HL-60 (cell line): ENCODE measurements around the gene LIMK1.

Experiments
- DNase-seq, 2 experiments: peaks; one replicate each; pipeline ENCODE4 v3.0.0-alpha.2; 2010 to 2020; ENCODE audit warnings: low read depth in 1 of 2, low spot score in 1 of 2
- H3K27ac ChIP-seq: fragments of 250-450 bp; sonication (Bioruptor Pico); replicated peaks from 2 replicates; pipeline ENCODE4 v1.5.1; 2020; ENCODE audit warnings: mild to moderate bottlenecking, moderate library complexity
- H3K27me3 ChIP-seq: fragments of 250-450 bp; sonication (Bioruptor Pico); 2 replicates; pipeline ENCODE4 v1.5.1; 2021; ENCODE audit warnings: mild to moderate bottlenecking, moderate library complexity; ENCODE audit not compliant: insufficient read depth, poor library complexity, severe bottlenecking
- H3K4me3 ChIP-seq: replicated peaks from 2 replicates; pipeline ENCODE4 v1.5.1; 2011; ENCODE audit warnings: mild to moderate bottlenecking, control low read depth, low read length; ENCODE audit not compliant: insufficient read depth
- GABPA ChIP-seq: IDR thresholded peaks from 2 replicates; pipeline ENCODE4 v1.6.1; 2012; ENCODE audit warnings: low read depth
- POLR2AphosphoS5 ChIP-seq: IDR thresholded peaks from 2 replicates; pipeline ENCODE4 v1.6.1; 2012; ENCODE audit warnings: low read depth
- SPI1 ChIP-seq: IDR thresholded peaks from 2 replicates; pipeline ENCODE4 v1.6.1; 2012; ENCODE audit warnings: low read depth, mild to moderate bottlenecking, borderline replicate concordance
- TF ChIP-seq, protein P1 (sequence below): IDR thresholded peaks from 2 replicates; pipeline ENCODE4 v1.6.1; 2012; ENCODE audit warnings: low read depth; ENCODE audit not compliant: insufficient replicate concordance
- TF ChIP-seq, protein P2 (sequence below): IDR thresholded peaks from one replicate; pipeline ENCODE4 v1.5.1; 2011; ENCODE audit warnings: low read length, control low read depth, inconsistent platforms; ENCODE audit not compliant: insufficient read depth

The LIMK1 gene

DNA sequence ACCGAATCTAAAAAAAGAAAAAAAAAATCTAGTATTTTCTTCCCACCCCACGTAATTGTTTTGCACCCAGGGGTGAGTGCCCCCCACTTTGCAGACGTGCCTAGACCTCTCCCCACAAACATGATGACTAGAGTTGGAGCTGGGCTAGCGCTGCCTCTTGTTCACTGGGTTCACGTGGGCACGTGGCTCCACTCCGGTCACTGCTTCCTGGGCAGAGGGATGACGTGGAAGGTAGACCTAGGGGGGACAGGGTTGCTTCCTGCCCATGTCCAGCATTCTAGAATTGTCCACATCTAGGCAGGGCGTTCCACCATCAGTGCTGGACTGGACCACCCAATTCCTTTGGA, 861 bp upstream of the LIMK1 start:
- Histone ChIP-seq H3K27ac (no peak overlapping the region), H3K27me3 (no peaks in the 10 kb centered on the region), H3K4me3 (no peak overlapping the region)
- TF ChIP-seq GABPA (no peak), SPI1 (no peak), POLR2AphosphoS5 (no peak)
- TF ChIP-seq, protein P1, sequence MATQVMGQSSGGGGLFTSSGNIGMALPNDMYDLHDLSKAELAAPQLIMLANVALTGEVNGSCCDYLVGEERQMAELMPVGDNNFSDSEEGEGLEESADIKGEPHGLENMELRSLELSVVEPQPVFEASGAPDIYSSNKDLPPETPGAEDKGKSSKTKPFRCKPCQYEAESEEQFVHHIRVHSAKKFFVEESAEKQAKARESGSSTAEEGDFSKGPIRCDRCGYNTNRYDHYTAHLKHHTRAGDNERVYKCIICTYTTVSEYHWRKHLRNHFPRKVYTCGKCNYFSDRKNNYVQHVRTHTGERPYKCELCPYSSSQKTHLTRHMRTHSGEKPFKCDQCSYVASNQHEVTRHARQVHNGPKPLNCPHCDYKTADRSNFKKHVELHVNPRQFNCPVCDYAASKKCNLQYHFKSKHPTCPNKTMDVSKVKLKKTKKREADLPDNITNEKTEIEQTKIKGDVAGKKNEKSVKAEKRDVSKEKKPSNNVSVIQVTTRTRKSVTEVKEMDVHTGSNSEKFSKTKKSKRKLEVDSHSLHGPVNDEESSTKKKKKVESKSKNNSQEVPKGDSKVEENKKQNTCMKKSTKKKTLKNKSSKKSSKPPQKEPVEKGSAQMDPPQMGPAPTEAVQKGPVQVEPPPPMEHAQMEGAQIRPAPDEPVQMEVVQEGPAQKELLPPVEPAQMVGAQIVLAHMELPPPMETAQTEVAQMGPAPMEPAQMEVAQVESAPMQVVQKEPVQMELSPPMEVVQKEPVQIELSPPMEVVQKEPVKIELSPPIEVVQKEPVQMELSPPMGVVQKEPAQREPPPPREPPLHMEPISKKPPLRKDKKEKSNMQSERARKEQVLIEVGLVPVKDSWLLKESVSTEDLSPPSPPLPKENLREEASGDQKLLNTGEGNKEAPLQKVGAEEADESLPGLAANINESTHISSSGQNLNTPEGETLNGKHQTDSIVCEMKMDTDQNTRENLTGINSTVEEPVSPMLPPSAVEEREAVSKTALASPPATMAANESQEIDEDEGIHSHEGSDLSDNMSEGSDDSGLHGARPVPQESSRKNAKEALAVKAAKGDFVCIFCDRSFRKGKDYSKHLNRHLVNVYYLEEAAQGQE = no peak
- TF ChIP-seq, protein P2, sequence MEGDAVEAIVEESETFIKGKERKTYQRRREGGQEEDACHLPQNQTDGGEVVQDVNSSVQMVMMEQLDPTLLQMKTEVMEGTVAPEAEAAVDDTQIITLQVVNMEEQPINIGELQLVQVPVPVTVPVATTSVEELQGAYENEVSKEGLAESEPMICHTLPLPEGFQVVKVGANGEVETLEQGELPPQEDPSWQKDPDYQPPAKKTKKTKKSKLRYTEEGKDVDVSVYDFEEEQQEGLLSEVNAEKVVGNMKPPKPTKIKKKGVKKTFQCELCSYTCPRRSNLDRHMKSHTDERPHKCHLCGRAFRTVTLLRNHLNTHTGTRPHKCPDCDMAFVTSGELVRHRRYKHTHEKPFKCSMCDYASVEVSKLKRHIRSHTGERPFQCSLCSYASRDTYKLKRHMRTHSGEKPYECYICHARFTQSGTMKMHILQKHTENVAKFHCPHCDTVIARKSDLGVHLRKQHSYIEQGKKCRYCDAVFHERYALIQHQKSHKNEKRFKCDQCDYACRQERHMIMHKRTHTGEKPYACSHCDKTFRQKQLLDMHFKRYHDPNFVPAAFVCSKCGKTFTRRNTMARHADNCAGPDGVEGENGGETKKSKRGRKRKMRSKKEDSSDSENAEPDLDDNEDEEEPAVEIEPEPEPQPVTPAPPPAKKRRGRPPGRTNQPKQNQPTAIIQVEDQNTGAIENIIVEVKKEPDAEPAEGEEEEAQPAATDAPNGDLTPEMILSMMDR = no peak
- no peak for DNase-seq

DNA sequence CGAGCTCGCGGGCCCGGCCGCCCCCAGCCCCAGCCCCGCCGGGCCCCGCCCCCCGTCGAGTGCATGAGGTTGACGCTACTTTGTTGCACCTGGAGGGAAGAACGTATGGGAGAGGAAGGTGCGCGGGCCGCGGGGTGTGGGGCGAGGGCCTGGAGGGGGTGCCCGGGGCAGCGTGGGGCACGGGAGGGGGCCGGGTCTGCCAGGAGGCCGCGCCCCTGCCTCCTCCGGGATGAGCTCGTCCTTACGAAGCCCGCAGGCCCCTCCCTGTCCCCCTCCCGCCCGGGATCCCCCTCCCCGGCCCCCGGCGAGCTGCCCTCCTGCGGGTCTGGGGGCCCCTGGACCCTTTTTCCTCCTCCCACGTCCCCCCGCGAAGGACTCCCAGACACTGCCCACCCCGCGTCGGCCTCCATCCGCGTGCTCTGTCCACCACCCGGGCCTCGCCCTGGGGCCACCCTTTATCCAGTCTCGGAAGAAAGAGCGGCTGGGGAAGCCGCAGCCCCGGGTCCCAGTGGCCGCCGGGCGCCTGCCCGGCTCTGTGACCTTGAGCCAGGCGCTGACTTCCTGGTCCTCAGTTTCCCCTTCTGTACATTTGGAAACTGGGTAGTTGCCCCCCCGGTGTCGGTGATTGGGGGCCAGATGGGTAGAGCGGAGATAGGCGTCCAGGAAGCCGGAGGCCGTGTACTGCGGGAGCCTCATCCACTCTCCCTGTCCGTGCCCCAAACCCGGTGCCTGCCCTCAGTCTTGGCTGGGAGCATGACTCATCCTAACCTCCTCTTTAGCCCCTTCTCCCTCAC, 521 bp downstream of the LIMK1 start:
- peak; percentile 45 to 61 for DNase-seq
- peak overlapping the region; percentile 65 for H3K4me3 ChIP-seq
- peak overlapping the region; percentile 20; the same call in 1 of the 2 replicates for H3K27ac ChIP-seq
- H3K27me3 ChIP-seq = no peaks in the 10 kb centered on the region
- no peak for TF ChIP-seq GABPA
- TF ChIP-seq, protein P1 = no peak
- TF ChIP-seq SPI1 = no peak
- TF ChIP-seq, protein P2 = no peak
- TF ChIP-seq POLR2AphosphoS5 = no peak

DNA sequence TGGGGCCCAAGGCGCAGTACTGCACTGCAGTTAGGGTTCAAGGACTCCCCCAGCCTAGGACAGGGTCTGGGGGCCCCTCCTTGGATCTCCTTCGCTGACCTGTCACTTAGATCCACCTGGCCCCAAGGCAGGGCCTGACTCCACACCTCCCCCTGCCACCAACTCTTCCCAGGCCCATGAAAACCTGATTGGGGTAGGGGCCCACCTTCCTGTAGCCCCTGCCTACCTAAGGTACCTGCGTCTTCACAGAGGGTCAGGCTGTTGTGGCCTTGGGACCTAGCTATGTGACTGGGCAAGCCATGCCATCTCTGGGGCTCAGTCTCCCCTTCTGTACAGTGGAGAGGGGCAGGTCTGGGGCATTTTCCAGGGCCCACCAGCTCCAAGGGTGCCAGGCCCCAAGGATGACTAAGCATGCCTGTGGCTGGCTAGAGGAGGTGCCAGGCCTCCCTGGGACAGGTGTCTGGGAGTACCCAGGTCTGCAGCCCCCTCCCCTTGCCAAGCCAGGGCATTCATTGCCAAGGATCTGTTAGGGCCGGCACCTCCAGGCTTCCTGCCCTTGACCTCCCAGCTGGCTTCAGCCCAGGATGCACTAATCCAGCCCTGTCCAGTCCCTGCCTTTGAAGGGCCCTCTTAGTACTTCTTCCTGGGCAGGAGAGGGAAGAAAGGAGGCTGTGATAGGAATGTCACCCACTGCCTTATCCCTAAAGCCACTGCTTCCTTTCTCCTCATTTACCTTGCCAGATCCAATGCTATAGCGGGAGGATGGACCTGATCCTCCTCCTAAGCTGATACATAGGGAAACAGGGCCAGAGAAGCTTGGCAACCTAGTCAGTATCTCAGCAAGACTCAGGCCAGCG, 1.3 kb downstream of the LIMK1 start:
- no peak for DNase-seq
- no peaks in the 10 kb centered on the region for H3K27me3 ChIP-seq
- TF ChIP-seq, protein P2 = no peak
- TF ChIP-seq POLR2AphosphoS5 (no peak), SPI1 (no peak), GABPA (no peak)
- TF ChIP-seq, protein P1 = no peak
- peak overlapping the region; percentile 65 for H3K4me3 ChIP-seq
- H3K27ac ChIP-seq = peak overlapping the region; percentile 20; the same call in 1 of the 2 replicates
